Astrocyte (in vitro differentiated cells and primary cell): ENCODE data around the gene RAD51B. TPM values are rescaled to one million over a fixed set of nuclear protein-coding genes. Genes with fewer than 3 reads are reported as not detected.
"Not testable (repeated sequence)": the region's sequence is repeated elsewhere in the genome, so short reads cannot be mapped to it uniquely, and the experiment has no call there.

ENCODE experiments used
- DNase-seq: peaks from one replicate; pipeline ENCODE4 v3.0.0-alpha.2; 2010; ENCODE audit warnings: low read depth
- FAIRE-seq: peaks from 2 replicates; lab custom pipeline; 2011; peaks lifted over from hg19 to GRCh38; lab: Jason Lieb, UNC
- H2AFZ ChIP-seq: 2 replicates; pipeline ENCODE4 v1.6.0; 2012; ENCODE audit warnings: low read depth, low read length, inconsistent platforms
- H3K27ac ChIP-seq: 2 replicates; pipeline ENCODE4 v1.5.1; 2011; ENCODE audit warnings: low read depth, low read length, inconsistent platforms
- H3K27me3 ChIP-seq: 2 replicates; pipeline ENCODE4 v1.6.0; 2011; ENCODE audit warnings: low read length, inconsistent platforms; ENCODE audit not compliant: insufficient read depth
- H3K36me3 ChIP-seq: 2 replicates; pipeline ENCODE4 v1.5.1; 2011; ENCODE audit warnings: low read length, inconsistent platforms; ENCODE audit not compliant: insufficient read depth
- H3K4me1 ChIP-seq: 2 replicates; pipeline ENCODE4 v1.5.1; 2011; ENCODE audit warnings: low read length, inconsistent platforms; ENCODE audit not compliant: insufficient read depth
- H3K4me2 ChIP-seq: 2 replicates; pipeline ENCODE4 v1.6.0; 2012; ENCODE audit warnings: low read length, inconsistent platforms
- H3K4me3 ChIP-seq: 2 replicates; pipeline ENCODE4 v1.5.1; 2011; ENCODE audit warnings: low read depth, mild to moderate bottlenecking, low read length, inconsistent platforms; ENCODE audit not compliant: insufficient read depth
- H3K79me2 ChIP-seq: 2 replicates; pipeline ENCODE4 v1.6.0; 2012; ENCODE audit warnings: mild to moderate bottlenecking, low read length, inconsistent platforms; ENCODE audit not compliant: insufficient read depth
- H3K9ac ChIP-seq: 2 replicates; pipeline ENCODE4 v1.6.0; 2012; ENCODE audit warnings: mild to moderate bottlenecking, low read length, inconsistent platforms
- H3K9me3 ChIP-seq: 2 replicates; pipeline ENCODE4 v1.5.1; 2012; ENCODE audit warnings: low read depth, mild to moderate bottlenecking, low read length, inconsistent platforms; ENCODE audit not compliant: insufficient read depth
- H4K20me1 ChIP-seq: 2 replicates; pipeline ENCODE4 v1.6.0; 2012; ENCODE audit warnings: low read length, inconsistent platforms; ENCODE audit not compliant: insufficient read depth
- H3K27ac Mint-ChIP-seq: one replicate; pipeline ENCODE4 v1.8.0; 2021; ENCODE audit warnings: mild to moderate bottlenecking, mixed read lengths; ENCODE audit not compliant: unreplicated experiment
- H3K27me3 Mint-ChIP-seq: one replicate; pipeline ENCODE4 v1.8.0; 2021; ENCODE audit warnings: low read depth, mixed read lengths; ENCODE audit not compliant: unreplicated experiment
- H3K36me3 Mint-ChIP-seq: one replicate; pipeline ENCODE4 v1.8.0; 2021; ENCODE audit warnings: low read depth, mixed read lengths; ENCODE audit not compliant: unreplicated experiment
- H3K4me1 Mint-ChIP-seq: one replicate; pipeline ENCODE4 v1.8.0; 2021; ENCODE audit warnings: low read depth, mixed read lengths; ENCODE audit not compliant: unreplicated experiment
- H3K4me3 Mint-ChIP-seq: one replicate; pipeline ENCODE4 v1.8.0; 2021; ENCODE audit warnings: mild to moderate bottlenecking, moderate library complexity, mixed read lengths; ENCODE audit not compliant: unreplicated experiment
- H3K9me3 Mint-ChIP-seq: one replicate; pipeline ENCODE4 v1.8.0; 2021; ENCODE audit warnings: mild to moderate bottlenecking, mixed read lengths; ENCODE audit not compliant: unreplicated experiment
- EZH2 ChIP-seq: IDR thresholded peaks from 2 replicates; pipeline ENCODE4 v1.6.1; 2012; ENCODE audit warnings: mild to moderate bottlenecking, low read length, inconsistent platforms; ENCODE audit not compliant: insufficient read depth
- total RNA-seq: library from RNA; stranded (reverse); gene quantifications from 2 replicates; pipeline ENCODE4 v1.2.1, GENCODE V29; 2021
- TF ChIP-seq, protein P1 (sequence below): IDR thresholded peaks from 2 replicates; pipeline ENCODE4 v1.5.1; 2011; ENCODE audit warnings: low read depth, mild to moderate bottlenecking, inconsistent platforms, low read length, moderate library complexity; ENCODE audit not compliant: insufficient read depth

RAD51B gene
- total RNA-seq, 1 donor from 2014 or later, result 10.8 TPM

DNA sequence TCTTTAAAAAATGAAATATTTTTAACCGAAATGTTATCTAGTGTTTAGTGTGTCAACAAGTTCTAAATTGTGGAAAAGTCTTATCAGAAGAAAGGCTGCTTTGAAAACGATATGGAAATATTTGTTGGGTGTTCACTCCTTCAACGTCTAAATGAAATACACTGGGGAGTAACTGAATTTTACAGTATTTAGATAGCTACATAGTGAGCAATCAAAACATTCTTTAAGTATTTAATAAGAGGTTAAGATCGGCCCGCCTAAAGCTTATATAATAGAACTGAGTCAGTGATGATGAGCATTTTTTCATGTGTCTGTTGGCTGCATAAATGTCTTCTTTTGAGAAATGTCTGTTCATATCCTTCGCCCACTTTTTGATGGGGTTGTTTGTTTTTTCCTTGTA, 228.3 kb downstream of the RAD51B start:
- H3K27me3 ChIP-seq, result peaks cover 2% of the 10 kb centered on the region
- H3K9me3 ChIP-seq, result no peaks in the 10 kb centered on the region
- no peaks in the 10 kb centered on the region for H3K36me3 Mint-ChIP-seq
- peak overlapping the region; percentile 49 for H3K4me2 ChIP-seq
- H3K27ac Mint-ChIP-seq, result no peak overlapping the region
- H4K20me1 ChIP-seq, result no peaks in the 10 kb centered on the region
- H3K4me3 Mint-ChIP-seq, result no peak overlapping the region
- H3K27me3 Mint-ChIP-seq, result no peaks in the 10 kb centered on the region
- no peak for FAIRE-seq
- no peaks in the 10 kb centered on the region for H3K9me3 Mint-ChIP-seq
- H3K4me1 ChIP-seq, result no peaks in the 10 kb centered on the region
- peak; percentile 63 for DNase-seq
- no peaks in the 10 kb centered on the region for H3K79me2 ChIP-seq
- peaks cover 3% of the 10 kb centered on the region for H3K4me1 Mint-ChIP-seq
- H3K36me3 ChIP-seq, result no peaks in the 10 kb centered on the region
- H3K27ac ChIP-seq, result no peak overlapping the region
- no peak overlapping the region for H3K4me3 ChIP-seq
- TF ChIP-seq EZH2, result no peak
- TF ChIP-seq, protein P1, sequence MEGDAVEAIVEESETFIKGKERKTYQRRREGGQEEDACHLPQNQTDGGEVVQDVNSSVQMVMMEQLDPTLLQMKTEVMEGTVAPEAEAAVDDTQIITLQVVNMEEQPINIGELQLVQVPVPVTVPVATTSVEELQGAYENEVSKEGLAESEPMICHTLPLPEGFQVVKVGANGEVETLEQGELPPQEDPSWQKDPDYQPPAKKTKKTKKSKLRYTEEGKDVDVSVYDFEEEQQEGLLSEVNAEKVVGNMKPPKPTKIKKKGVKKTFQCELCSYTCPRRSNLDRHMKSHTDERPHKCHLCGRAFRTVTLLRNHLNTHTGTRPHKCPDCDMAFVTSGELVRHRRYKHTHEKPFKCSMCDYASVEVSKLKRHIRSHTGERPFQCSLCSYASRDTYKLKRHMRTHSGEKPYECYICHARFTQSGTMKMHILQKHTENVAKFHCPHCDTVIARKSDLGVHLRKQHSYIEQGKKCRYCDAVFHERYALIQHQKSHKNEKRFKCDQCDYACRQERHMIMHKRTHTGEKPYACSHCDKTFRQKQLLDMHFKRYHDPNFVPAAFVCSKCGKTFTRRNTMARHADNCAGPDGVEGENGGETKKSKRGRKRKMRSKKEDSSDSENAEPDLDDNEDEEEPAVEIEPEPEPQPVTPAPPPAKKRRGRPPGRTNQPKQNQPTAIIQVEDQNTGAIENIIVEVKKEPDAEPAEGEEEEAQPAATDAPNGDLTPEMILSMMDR, result no peak
- H3K9ac ChIP-seq, result no peak overlapping the region
- no peak overlapping the region for H2AFZ ChIP-seq

DNA sequence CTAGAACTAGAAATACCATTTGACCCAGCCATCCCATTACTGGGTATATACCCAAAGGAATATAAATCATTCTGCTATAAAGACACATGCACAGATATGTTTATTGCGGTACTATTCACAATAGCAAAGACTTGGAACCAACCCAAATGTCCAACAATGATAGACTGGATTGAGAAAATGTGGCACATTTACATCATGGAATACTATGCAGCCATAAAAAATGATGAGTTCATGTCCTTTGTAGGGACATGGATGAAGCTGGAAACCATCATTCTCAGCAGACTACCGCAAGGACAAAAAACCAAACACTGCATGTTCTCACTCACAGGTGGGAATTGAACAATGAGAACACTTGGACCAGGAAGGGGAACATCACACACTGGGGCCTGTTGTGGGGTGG, 229.2 kb downstream of the RAD51B start:
- H3K4me2 ChIP-seq, H3K27me3 ChIP-seq, H3K4me1 Mint-ChIP-seq, H3K27ac Mint-ChIP-seq, H3K4me1 ChIP-seq, H3K79me2 ChIP-seq, H3K36me3 ChIP-seq, H3K36me3 Mint-ChIP-seq, H3K9ac ChIP-seq, H3K27me3 Mint-ChIP-seq, H3K4me3 ChIP-seq, H3K27ac ChIP-seq, H3K4me3 Mint-ChIP-seq, H3K9me3 ChIP-seq, H4K20me1 ChIP-seq, FAIRE-seq, H2AFZ ChIP-seq, H3K9me3 Mint-ChIP-seq, DNase-seq: not testable (repeated sequence)

DNA sequence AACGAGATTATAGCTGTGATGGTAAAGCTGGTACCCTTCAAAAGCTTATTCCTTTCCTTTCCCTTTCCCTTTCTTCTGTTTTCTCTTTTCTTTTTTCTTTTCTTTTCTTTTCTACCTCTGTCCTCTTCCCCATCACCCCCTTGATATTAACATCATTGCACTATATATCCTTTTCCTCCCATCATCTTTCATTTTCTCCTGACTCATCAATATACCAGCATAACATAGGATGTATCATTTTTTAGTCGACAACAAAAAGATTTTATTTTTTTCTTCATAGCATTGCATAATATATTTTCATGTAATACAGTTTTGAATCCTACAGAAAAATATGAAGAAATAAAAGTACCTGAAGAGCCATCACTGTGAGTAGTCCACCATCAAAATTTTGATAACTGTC, 230.6 kb downstream of the RAD51B start:
- Histone ChIP-seq H3K9me3 (no peaks in the 10 kb centered on the region), H3K79me2 (no peaks in the 10 kb centered on the region), H3K27ac (no peak overlapping the region), H3K27me3 (no peaks in the 10 kb centered on the region), H4K20me1 (no peaks in the 10 kb centered on the region), H3K36me3 (no peaks in the 10 kb centered on the region), H3K4me1 (no peaks in the 10 kb centered on the region), H3K9ac (no peak overlapping the region), H3K4me3 (no peak overlapping the region), H2AFZ (no peak overlapping the region), H3K4me2 (no peak overlapping the region)
- no peaks in the 10 kb centered on the region for H3K4me1 Mint-ChIP-seq
- no peak overlapping the region for H3K4me3 Mint-ChIP-seq
- H3K27me3 Mint-ChIP-seq, result no peaks in the 10 kb centered on the region
- H3K9me3 Mint-ChIP-seq, result no peaks in the 10 kb centered on the region
- TF ChIP-seq, protein P1, result no peak
- no peak for TF ChIP-seq EZH2
- DNase-seq (no peak), FAIRE-seq (no peak)
- no peaks in the 10 kb centered on the region for H3K36me3 Mint-ChIP-seq
- H3K27ac Mint-ChIP-seq, result no peak overlapping the region
